GM12873 (cell line): ENCODE data around the gene RAD51B.

ENCODE experiments used
- CTCF ChIP-seq: IDR thresholded peaks from 2 replicates; pipeline ENCODE4 v1.5.1; 2012; ENCODE audit warnings: low read depth, mild to moderate bottlenecking, moderate library complexity, low read length, control low read depth; ENCODE audit not compliant: insufficient read depth; ENCODE audit errors: missing control alignments

RAD51B gene

DNA sequence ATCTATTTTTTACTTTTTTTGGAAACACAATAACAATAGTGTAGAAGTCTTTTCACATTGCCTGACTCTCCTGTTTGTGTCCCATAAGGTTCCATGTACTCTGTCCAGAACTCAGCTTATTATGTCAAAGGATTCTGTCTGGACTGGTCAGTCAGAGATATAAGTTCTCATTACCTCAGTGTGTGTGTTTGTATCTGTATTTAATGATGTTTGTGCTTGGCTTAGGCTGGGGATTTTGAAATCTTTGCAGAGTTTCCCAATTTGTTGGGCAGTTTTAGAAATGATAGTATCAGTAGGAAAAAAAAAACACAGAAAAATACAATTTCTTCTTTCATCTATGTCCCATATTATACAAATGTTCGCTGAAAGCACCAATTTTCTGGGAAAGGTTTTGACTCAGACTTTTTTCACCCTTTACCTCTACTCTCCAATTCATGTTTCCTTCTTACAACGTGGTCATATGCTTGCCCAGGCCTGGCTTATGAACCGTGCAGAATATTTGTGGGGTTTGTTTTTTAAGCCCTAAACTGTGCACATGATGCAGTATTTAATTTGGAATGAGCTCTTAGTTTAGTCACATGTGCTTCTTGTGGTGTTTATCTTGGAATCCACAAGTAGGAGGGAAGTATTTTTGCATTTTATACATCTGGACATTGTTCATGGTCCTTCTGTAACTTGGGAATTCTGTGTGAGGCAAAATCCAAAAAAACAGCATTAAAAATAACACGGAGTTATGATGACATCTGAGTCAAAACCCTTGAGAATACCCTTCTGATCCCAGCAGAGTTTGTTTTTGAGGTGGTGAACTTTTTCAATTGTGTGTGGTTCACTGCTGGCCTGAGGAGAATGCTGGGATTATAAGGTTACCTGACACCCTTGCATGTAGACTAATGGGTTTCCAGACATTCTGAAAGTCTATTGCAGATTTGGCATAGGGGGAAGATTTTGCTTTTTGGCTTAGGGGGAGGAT is 121.2 kb downstream of the RAD51B start:
- TF ChIP-seq CTCF, result no peak

GRCh38 chr14:67941456-67942018 is 122.0 kb downstream of the RAD51B start:
- TF ChIP-seq CTCF, result no peak

DNA sequence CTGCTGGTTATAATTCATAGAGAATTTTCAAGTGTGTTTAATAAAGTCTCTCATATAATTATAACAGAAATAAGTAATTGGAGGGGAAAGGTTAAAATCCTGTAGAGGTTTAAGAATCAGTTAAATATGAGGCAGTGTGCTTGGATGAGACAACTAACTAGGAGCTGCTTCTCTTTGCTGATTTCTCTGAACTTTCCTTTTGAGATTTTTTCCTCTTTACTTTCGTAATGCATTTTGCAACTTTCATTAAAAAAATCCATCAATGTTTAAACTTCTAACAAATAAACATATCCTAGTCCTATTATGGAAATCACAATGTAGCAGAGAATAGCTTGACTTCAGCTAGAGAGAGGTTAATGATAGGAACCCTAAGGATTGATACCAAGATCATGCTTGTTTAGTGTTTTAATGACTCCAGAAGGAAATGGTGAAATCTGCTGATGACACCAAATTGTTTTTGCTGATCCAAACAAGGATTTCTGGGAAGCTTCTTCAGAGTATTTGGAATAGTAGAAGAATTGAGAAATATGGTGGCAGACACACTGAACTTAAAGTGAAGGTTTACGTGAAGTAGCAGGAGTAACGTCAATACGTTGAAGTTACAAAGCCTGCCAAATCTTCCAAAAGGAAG is 122.6 kb downstream of the RAD51B start:
- no peak for TF ChIP-seq CTCF

DNA sequence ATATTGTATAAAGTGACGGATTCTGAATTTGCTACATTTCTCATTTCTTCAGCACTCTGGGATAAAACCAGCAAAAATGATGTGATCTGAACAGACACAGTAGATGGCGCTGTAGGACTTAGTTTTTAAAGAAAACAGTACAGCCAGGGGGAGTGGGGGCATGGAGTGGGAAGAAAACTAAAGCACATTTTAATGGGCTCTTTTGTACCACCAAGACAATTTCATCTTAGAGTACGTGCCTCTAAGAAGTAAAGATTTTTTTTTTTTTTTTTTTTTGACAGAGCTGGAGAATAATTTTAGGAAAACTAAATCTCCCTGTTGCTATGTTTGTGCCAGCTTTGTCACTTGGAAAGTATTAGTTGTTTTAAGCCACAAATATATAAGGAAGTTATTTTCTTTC is 124.4 kb downstream of the RAD51B start:
- TF ChIP-seq CTCF, result peak; percentile 59

GRCh38 chr14:67944605-67945004 is 125.0 kb downstream of the RAD51B start:
- TF ChIP-seq CTCF, result no peak

- no peak for TF ChIP-seq CTCF
Observed at GRCh38 chr14:67949771-67950170, 130.2 kb downstream of the RAD51B start.

DNA sequence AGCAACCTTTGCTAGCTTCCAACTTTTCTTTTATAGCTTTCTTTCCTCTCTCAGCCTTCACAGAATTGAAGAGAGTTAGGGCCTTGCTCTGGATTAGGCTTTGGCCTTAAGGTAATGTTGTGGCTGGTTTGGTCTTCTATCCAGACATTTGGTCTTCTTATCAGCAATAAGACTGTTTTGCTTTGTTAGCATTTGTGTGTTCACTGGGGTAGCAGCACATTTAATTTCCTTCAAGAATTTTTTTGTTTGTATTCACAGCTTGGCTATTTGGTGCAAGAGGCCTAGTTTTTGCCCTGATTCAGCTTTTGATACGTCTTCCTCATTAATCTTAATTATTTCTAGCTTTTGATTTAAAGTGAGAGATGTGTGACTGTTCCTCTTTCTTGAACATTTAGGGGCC is 130.8 kb downstream of the RAD51B start:
- TF ChIP-seq CTCF, result no peak
